GM21576 (cell line): ENCODE results near the gene DCP1B.
A peak's percentile ranks its signal among the peaks of the same experiment; 100 is the strongest.

Experiments used
- ATAC-seq: cut with Tn5 transposase; IDR thresholded peaks from one replicate; pipeline ENCODE4 v1.9.1; 2021; ENCODE audit warnings: mild to moderate bottlenecking, moderate library complexity; ENCODE audit not compliant: unreplicated experiment

The DCP1B gene

DNA sequence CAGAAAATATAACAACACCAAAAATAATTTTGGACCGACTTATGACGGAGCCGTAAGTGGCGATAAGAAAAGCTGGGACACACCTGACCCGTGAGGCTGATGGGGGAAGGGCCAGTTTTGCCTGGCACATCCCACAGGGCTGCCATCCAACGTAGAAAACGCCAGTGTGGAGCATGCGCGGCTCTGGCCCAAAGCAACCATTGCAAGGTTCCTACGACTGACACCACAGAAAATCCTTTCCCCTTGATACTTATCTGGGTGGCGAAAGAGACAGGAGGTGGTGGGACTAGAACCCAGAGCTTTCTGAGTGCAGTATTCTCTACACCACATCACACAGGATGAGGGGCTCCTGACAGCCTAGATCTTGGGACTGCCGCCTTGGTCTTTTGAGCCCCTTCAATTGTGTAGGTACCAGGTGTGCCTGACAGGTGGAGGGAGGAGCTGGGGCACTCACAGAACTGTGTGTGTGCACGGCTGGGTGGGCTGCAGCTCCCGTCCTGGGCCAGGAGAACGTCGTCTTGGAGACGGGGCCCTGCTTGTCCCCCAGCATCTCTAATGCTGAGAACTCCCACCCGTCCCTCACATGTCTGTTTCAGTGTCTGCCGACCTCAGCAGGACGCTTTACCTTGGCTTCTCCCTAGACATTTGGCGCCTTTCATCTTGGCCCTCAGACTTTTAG is 68.4 kb downstream of the DCP1B start:
- ATAC-seq, result no peak

DNA sequence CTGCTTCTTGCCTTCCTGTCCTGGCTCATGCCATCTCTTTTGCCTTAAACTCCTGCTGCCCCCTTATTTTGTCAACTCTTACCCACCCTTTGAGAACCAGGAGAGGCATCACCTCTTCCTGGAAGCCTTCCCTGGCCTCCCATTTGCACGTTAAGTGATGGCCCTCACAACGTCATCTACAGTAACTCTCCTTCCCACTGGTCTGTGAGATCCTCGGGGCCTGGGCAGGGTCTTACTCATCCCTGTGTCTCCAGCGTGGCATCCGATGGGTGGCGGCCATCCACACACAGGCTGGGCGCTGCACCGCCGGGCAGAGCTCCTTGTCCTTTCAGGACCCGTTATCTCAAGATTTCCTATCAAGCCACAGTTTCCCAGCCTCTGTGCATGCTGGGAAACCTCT is 69.0 kb downstream of the DCP1B start:
- ATAC-seq, result no peak

DNA sequence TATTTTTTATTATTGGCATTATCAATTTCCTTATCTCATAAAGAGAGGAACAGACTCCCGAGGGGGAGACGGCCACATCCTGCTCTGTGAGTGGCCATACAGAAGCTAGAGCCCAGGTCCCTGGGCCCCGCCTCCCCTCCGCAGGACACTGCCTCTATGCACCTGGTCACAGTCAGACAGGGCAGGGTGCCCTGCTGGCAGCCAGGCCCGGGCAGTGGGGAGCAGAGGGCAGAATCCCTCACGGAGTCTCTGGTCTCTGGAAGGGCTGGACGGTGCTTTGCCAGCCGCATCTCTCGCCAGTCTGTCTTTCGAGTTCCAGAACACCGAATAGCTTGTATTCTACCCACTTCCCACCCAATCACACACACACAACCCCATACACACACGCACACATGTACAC is 69.4 kb downstream of the DCP1B start:
- no peak for ATAC-seq

- no peak for ATAC-seq
These were observed 70.2 kb downstream of the DCP1B start for GRCh38 chr12:1934068-1934467.

DNA sequence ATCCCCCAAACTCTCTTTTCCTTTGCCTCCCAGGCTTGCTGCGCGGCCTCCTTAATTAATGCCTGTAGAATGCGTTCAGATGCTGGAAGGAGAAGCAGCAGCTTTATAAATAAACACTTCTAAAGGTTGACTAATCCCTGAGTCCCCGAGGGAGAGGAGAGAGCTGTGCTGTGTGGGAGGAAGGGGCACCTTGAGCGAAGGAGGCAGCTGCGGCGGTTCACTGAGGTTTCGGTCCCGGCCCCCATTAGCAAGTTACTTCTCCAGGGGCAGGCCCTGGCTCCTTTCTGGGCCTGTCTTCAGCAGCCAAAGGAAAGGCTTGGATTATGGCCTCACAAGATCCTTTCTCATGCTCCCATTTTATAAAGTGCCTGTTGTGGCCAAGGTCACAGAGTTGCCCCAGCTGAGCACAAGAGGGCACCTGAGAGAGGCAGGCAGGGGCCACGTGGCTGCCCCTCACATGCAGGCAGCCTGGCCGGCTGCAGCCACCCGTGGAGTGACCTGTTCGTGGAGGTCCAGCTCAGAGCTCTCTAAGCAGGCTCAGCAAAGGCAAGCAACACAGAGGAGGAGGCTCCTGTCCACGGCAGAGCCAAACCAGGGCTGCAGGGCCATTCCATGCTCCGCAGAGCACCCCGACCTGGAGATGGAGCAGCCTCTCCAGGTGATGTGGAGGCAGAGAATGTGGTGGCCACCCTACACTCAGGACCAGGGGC is 70.8 kb downstream of the DCP1B start:
- peak; percentile 56 for ATAC-seq

GRCh38 chr12:1932264-1932777 is 71.9 kb downstream of the DCP1B start:
- ATAC-seq, result no peak

GRCh38 chr12:1931642-1932041 is 72.6 kb downstream of the DCP1B start:
- ATAC-seq, result no peak

DNA sequence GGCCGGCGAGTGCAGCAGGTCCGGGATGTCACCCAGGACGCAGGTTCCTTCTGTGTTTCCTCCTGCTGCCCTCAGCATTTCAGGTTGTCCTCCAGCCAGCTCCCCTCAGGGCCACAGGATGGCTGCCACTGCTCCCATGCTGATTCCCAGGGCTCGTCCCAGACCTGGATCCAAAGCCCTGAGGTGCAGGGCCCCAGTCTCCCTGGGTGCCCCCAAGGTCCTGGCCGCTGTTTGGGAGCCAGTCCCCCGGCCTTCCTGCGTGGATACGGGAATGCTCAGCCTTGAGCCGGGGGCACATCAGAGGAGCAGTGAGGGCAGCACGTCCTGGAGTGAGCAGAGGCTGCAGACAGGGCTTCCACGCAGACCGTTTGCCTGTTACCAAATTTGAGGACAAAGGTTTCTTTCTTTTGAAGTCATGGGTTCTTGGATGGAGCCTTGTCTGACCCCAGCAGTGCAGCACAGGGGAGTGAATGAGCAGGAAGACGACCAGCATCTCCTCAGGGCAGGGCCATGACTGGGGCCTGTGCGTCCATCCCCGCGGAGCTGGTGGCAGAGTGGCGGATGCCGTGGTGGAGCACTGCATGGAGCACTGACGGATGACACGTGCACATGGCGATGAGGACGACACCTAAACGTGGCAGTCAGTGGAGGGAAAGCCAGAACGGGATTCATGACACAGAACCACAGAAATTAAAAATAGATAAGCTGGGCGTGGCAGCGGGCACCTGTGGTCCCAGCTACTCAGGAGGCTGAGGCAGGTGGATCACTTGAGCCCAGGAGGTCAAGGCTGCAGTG is 73.3 kb downstream of the DCP1B start:
- no peak for ATAC-seq

- no peak for ATAC-seq
These were observed 74.1 kb downstream of the DCP1B start for GRCh38 chr12:1929985-1930802.

DNA sequence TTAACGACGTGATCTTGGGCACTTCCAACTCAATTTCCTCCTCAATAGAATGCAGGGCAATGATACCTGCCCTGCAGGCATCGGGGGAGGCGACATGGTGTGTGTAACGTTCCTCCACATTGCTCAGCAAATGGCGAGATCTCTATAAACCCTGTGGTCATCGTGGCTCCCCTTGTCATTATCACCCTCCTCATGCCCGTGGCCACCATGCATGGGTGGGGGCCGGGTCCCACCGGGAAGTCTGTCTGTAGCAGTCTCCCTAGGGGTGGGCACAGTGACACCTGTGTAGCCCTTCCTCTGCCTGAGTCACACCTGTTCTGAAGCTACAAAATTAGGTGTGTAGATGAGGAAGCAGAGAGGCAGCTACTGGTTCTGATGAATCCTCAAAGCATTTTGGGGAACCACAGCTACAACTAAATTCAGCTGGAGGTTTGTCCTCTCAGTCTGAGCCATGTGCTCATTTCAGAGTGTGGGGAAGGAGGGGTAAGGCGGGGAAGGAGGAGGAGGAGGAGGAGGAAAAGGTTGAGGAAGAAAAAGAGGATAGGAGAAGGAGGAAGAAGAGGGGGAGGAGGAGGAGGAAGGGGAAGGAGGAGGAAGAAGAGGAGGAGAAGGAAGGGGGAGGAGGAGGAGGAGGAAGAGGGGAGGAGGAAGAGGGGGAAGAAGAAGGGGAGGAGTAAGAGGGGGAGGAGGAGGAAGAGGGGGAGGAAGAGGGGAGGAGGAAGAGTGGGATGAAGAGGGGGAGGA is 74.8 kb downstream of the DCP1B start:
- ATAC-seq, result no peak

DNA sequence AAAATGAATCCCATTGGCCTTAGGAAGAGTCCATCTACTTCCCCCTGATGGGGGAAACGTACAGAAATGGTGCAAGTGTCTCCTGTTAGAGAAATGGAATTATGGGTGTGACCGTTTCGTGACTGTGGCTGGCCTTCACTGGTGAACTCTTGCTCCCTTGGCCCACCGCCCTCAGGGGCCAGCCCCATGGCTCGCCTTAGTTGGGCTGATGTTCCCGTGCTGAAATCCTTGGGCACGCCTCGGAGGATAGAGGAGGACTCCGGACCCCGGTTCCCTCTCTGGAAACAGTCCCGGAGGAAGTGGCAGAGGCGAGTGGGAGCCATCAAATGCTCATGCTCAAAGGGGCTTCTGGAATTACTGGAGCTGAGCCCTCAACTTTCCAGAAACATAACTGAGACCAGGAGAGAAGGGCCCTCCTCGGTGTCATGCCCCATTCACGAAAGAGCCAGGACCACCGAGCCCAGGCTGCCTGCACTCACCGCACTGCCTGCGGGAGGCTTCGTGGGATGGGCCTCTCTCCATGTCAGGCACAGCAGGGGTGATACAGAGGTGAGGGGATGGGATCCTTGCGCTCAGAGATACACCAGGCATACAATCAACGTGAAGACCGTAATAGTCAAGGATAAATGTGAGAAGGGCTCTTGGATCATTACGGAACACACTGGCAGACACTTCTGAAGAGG is 75.7 kb downstream of the DCP1B start:
- no peak for ATAC-seq

GRCh38 chr12:1927751-1928351 is 76.4 kb downstream of the DCP1B start:
- no peak for ATAC-seq

DNA sequence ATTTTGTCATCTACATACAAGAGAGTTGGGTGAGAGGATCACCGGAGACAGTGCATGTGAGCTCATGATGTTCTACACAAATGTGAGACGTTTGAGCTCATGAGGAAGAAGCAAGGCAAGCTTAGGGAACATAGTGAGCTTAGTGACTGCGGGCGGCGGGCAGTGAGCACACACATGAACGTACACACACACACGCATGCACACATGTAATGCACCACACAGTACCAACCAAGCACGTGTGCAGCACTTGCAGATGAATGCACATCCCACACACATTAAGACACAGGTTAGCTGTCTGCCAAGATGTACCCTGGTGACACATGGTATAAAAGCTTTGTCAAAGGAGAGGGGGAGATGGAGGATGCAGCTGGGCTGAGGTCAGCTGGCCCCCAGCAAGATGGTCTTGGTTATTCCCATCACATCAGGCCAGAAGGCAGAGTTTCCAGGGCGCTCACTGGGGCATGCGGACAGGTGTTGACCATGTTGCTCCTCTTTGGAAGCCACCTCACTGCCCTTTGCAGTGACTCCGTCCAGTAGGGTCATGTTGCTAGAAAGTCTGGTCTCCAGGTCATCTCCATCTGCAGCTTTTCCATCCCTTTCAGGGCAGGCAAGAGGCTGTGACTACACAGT is 77.1 kb downstream of the DCP1B start:
- no peak for ATAC-seq

- ATAC-seq, result no peak
These were observed 78.0 kb downstream of the DCP1B start for GRCh38 chr12:1926251-1926657.

GRCh38 chr12:1925684-1926006 is 78.6 kb downstream of the DCP1B start:
- ATAC-seq, result no peak

- no peak for ATAC-seq
These were observed 79.1 kb downstream of the DCP1B start for GRCh38 chr12:1924996-1925683.

GRCh38 chr12:1922985-1923384 is 81.3 kb downstream of the DCP1B start:
- ATAC-seq, result no peak

GRCh38 chr12:1922075-1922709 is 82.1 kb downstream of the DCP1B start:
- ATAC-seq, result no peak
